Lower lobe of right lung (tissue), 2 donors: Measurements from ENCODE around the gene UBR3. TPM values are rescaled to one million over a fixed set of nuclear protein-coding genes. Genes with fewer than 3 reads are reported as not detected.
"Not testable (repeated sequence)": the region's sequence is repeated elsewhere in the genome, so short reads cannot be mapped to it uniquely, and the experiment has no call there.

Experiments
- ATAC-seq, 2 donors: fragments of 200-7000 bp; cut with Tn5 transposase; one replicate each; pipeline ENCODE4 v1.9.1; 2020 to 2022; ENCODE audit warnings: mild to moderate bottlenecking in 2 of 2, moderate library complexity in 2 of 2
- DNase-seq: peaks from one replicate; pipeline ENCODE4 v3.0.0-alpha.2; 2020
- H3K27ac ChIP-seq: fragments of 200-600 bp; one replicate; pipeline ENCODE4 v1.8.0; 2022
- H3K27me3 ChIP-seq: fragments of 200-600 bp; one replicate; pipeline ENCODE4 v1.8.0; 2022; ENCODE audit warnings: low read depth
- H3K36me3 ChIP-seq: fragments of 200-600 bp; one replicate; pipeline ENCODE4 v1.8.0; 2022; ENCODE audit warnings: mild to moderate bottlenecking
- H3K4me1 ChIP-seq: fragments of 200-600 bp; one replicate; pipeline ENCODE4 v1.8.0; 2022
- H3K4me3 ChIP-seq: fragments of 200-600 bp; one replicate; pipeline ENCODE4 v1.8.0; 2022; ENCODE audit warnings: mild to moderate bottlenecking
- H3K9me3 ChIP-seq: fragments of 200-600 bp; one replicate; pipeline ENCODE4 v1.8.0; 2022
- intact Hi-C: fragments of 100-400 bp; cut with DNase I; formaldehyde crosslinking; loops from one replicate; pipeline ENCODE4 v1.11.0; 2022
- total RNA-seq: library from RNA; stranded (reverse); fragmentation: NEBNext Ultra II Directional; extraction: Animal tissue kit (Norgen Biotek cat#: 25700); gene quantifications from one replicate; pipeline ENCODE4 v1.2.1, GENCODE V29; 2021
- TF ChIP-seq, protein P1 (sequence below): fragments of 200-600 bp; IDR thresholded peaks from one replicate; pipeline ENCODE4 v1.8.0; 2022; ENCODE audit warnings: antibody characterized with exemption, mild to moderate bottlenecking
- donor health status: DM: no; HTN: yes; CAD: no; lungs with severe emphysema.

The UBR3 gene
- total RNA-seq, 1 donor from 2014 or later = 46.7 TPM

GRCh38 chr2:169867579-169867978 lies 40.3 kb downstream of the UBR3 start:
- H3K27me3 ChIP-seq = no peaks in the 10 kb centered on the region
- ATAC-seq (no peak), DNase-seq (no peak)
- H3K9me3 ChIP-seq = no peaks in the 10 kb centered on the region
- TF ChIP-seq, protein P1, sequence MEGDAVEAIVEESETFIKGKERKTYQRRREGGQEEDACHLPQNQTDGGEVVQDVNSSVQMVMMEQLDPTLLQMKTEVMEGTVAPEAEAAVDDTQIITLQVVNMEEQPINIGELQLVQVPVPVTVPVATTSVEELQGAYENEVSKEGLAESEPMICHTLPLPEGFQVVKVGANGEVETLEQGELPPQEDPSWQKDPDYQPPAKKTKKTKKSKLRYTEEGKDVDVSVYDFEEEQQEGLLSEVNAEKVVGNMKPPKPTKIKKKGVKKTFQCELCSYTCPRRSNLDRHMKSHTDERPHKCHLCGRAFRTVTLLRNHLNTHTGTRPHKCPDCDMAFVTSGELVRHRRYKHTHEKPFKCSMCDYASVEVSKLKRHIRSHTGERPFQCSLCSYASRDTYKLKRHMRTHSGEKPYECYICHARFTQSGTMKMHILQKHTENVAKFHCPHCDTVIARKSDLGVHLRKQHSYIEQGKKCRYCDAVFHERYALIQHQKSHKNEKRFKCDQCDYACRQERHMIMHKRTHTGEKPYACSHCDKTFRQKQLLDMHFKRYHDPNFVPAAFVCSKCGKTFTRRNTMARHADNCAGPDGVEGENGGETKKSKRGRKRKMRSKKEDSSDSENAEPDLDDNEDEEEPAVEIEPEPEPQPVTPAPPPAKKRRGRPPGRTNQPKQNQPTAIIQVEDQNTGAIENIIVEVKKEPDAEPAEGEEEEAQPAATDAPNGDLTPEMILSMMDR = no peak
- H3K4me1 ChIP-seq = peaks cover 4% of the 10 kb centered on the region
- H3K4me3 ChIP-seq = no peak overlapping the region
- H3K27ac ChIP-seq = no peak overlapping the region
- H3K36me3 ChIP-seq = no peaks in the 10 kb centered on the region
- intact Hi-C loops = no loop called here

DNA sequence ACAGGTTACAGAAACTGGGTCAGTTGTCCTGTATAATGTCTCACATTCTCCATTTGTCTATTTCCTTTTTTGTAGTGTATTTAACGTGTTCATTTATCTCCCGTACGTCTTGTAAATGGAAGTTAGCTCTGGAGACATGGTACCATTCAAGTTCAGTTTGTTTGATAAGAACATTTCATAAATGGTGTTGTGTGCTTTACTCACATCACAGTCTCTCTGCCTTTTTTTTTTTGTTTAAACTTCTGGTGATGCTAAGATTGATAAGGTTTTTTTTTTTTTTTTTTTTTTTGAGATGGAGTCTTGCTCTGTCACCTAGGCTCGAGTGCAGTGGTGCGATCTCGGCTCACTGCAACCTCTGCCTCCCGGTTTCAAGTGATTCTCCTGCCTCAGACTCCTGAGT lies 41.7 kb downstream of the UBR3 start:
- H3K9me3 ChIP-seq = no peaks in the 10 kb centered on the region
- TF ChIP-seq, protein P1 = no peak
- H3K27me3 ChIP-seq = no peaks in the 10 kb centered on the region
- peaks cover 4% of the 10 kb centered on the region for H3K4me1 ChIP-seq
- H3K4me3 ChIP-seq = no peak overlapping the region
- DNase-seq = no peak
- intact Hi-C loops = no loop called here
- no peak overlapping the region for H3K27ac ChIP-seq
- ATAC-seq = no peak
- H3K36me3 ChIP-seq = no peaks in the 10 kb centered on the region

GRCh38 chr2:169871369-169871768 lies 44.1 kb downstream of the UBR3 start:
- intact Hi-C loops, H3K9me3 ChIP-seq, H3K36me3 ChIP-seq, H3K27me3 ChIP-seq, ATAC-seq, H3K4me1 ChIP-seq, H3K4me3 ChIP-seq, DNase-seq, H3K27ac ChIP-seq: not testable (repeated sequence)

DNA sequence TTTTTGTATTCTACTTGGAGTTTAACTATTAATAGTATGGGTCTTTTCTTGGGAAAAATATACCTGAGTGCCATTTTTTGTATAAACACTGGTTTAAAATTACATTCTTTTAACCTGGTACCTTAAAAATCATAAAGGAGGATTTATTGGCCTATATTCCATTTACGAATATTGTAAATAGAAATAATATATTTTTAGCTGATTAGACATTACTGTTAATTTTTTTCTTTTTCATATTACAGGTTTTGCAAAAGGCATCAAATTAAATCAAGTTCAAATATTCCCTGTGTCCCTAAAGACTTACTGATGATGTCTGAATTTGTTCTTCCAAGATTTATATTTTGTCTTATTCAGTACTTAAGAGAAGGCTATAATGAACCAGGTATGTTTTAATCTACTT lies 44.7 kb downstream of the UBR3 start:
- TF ChIP-seq, protein P1 = no peak
- no peak overlapping the region for H3K4me3 ChIP-seq
- peaks cover 11% of the 10 kb centered on the region for H3K36me3 ChIP-seq
- ATAC-seq = no peak
- no peaks in the 10 kb centered on the region for H3K4me1 ChIP-seq
- intact Hi-C loops = no loop called here
- H3K27me3 ChIP-seq = no peaks in the 10 kb centered on the region
- H3K27ac ChIP-seq = no peak overlapping the region
- H3K9me3 ChIP-seq = no peaks in the 10 kb centered on the region
- DNase-seq = no peak

- intact Hi-C loops = no loop called here
- H3K4me1 ChIP-seq = no peaks in the 10 kb centered on the region
- no peak overlapping the region for H3K27ac ChIP-seq
- no peak for DNase-seq
- no peaks in the 10 kb centered on the region for H3K27me3 ChIP-seq
- no peak for ATAC-seq
- no peaks in the 10 kb centered on the region for H3K9me3 ChIP-seq
- no peak overlapping the region for H3K4me3 ChIP-seq
- TF ChIP-seq, protein P1 = no peak
- peaks cover 11% of the 10 kb centered on the region for H3K36me3 ChIP-seq
Observed at GRCh38 chr2:169877398-169877797, 50.1 kb downstream of the UBR3 start.

- H3K4me3 ChIP-seq = no peak overlapping the region
- DNase-seq (no peak), ATAC-seq (no peak)
- intact Hi-C loops = no loop called here
- H3K27ac ChIP-seq = no peak overlapping the region
- TF ChIP-seq, protein P1 = no peak
- H3K9me3 ChIP-seq = no peaks in the 10 kb centered on the region
- H3K4me1 ChIP-seq = no peaks in the 10 kb centered on the region
- no peaks in the 10 kb centered on the region for H3K27me3 ChIP-seq
- no peaks in the 10 kb centered on the region for H3K36me3 ChIP-seq
Observed at GRCh38 chr2:169887120-169887519, 59.9 kb downstream of the UBR3 start.
